Measurements from ENCODE around the gene HSPB7.
"Not testable (repeated sequence)": the region's sequence is repeated elsewhere in the genome, so short reads cannot be mapped to it uniquely, and the experiment has no call there.

Gene HSPB7

GRCh38 chr1:16006010-16006409 is 11.8 kb downstream of the HSPB7 start:
- no peak for DNase-seq

DNA sequence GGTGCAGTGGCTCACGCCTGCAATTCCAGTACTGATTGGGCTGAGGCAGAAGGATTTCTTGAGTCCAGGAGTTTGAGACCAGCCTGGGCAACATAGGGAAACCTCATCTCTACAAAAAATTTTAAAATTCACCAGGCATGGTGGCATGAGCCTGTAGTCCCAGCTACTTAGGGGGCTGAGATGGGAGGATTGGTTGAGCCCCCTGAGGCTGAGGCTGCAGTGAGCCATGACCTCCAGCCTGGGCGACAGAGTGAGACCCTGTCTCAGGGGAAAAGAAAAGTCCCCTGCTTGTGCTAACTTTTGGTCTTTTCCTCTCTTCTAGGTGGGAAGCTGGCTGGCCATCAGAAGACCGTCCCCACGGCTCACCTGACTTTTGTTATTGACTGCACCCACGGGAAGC is 12.2 kb downstream of the HSPB7 start:
- no peak for DNase-seq

GRCh38 chr1:16001274-16001673 is 16.6 kb downstream of the HSPB7 start:
- DNase-seq, result not testable (repeated sequence)

- DNase-seq, result no peak
Observed at GRCh38 chr1:15998929-15999328, 18.9 kb downstream of the HSPB7 start.

DNA sequence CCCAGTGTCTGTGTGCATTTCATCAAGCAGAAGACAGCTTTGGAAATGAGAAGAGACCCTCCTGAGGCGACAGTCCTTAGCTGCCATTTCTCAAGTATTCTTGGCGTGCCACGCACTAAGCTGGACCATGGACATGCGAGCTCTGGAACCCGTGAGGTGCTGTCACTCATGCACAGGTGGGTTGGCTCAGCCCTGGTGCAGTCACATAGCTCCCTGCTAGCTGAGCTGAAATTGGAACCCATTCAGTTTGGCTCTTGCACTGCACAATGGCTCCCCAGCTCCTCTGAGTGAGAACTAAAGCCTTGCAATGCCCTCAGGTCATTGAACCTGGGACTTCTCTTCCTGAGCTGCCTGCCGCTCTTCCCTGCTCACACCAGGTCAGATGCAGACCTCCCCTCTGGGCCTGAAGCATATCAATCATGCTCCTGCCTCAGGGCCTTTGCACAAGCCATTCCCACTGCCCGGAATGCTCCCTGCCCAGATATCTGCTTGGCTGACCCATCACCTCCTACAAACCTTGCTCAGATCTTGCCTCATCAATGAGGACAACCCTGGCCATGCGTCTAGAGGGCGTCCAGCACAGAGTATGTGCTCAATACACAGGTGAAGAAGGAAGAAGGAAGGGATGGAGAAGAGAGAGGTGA is 20.1 kb downstream of the HSPB7 start:
- no peak for DNase-seq

GRCh38 chr1:15997076-15997585 is 20.7 kb downstream of the HSPB7 start:
- DNase-seq, result no peak

- peak in 2 of 3 experiments; percentile 10 to 35 for DNase-seq
Observed at GRCh38 chr1:15994590-15995351, 23.1 kb downstream of the HSPB7 start.

DNA sequence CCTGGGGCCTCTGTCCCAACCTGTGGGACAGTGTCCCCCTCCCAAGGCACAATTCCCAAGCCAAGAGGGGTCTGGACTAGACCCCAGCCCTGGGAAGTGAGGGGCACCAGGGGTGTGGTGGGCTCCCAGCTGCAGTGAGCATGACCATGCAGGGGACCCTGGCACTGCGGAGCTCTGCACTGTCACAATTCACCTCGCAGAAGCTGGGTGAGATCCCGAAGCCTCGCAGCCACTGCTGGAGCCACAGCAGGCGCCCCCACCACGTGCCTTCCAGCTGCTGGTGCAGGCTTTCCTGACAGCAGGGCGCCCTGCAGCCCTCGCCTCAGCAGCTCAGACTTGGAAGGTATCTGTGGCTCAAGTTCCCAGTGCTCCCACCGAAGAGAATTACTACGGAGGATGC is 23.8 kb downstream of the HSPB7 start:
- no peak for DNase-seq

DNA sequence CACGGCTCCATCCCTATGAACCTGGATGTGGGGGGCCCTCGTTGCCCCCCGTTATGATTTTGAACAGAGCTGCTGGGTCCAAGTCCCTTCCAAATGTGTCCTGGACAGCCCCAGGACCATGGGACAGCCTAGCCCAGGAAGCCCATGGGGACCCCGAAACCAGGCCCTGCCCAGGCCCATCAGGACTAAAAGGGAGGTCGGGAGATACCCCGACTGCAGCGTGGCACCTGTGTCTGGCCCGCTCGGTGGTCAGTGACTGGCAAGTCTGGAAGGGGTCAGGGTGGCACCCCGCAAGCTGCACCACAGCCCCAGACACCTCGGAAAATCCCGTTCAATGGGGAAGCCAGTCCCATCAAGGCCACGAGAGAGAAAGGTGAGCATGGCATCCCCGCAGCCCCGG is 24.2 kb downstream of the HSPB7 start:
- no peak for DNase-seq

DNA sequence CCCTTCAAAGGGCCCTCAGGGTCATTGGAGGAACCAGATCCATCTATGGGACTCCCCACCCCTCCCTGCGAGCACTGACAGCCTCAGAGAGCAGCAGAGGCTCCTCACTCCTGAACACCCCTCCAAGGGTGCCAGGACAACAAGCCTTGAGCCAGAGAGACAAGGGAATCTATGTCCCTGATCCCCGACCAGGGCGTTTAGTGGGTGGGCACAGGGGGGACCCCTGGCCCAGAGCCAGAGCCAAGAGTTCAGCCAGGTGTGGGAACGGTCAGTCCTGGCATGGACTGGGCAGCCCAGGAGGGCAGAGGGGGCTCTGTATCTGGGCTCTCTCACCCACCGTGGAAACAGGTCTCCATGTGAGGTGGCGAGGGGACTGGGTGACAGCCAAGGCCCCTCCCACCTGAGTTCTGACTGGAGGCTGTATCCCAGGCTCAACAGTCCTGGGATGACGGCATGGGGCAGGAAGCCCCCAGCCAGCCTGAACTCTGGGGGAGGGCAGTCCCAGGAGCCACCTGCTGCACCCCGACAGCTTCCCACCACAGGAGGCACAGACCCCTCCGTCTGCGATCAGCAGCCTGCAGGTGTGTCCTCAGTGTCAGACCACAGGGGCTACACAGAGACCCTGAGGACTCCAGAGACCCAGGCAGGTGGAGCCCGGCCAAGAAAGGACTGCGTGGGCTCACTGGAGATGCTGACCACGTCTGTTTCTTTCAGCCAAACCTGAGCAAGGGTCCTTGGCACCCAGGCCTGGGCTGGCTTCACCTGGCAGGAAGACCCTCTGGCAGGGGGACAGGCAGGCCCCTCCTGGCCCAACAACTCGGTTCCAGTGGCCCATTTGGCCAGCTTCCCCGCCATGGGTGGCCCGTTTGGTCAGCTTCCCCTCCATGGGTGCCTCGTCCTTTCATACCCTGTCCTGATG is 25.0 kb downstream of the HSPB7 start:
- no peak for DNase-seq

- DNase-seq, result no peak
Observed at GRCh38 chr1:15992187-15992553, 25.7 kb downstream of the HSPB7 start.

- no peak for DNase-seq
Observed at GRCh38 chr1:15991427-15992186, 26.2 kb downstream of the HSPB7 start.

- no peak for DNase-seq
Observed at GRCh38 chr1:15989776-15990175, 28.1 kb downstream of the HSPB7 start.

- no peak for DNase-seq
Observed at GRCh38 chr1:15988856-15989736, 28.7 kb downstream of the HSPB7 start.

- no peak for DNase-seq
Observed at GRCh38 chr1:15985611-15986297, 32.1 kb downstream of the HSPB7 start.

- DNase-seq, result no peak
Observed at GRCh38 chr1:15983275-15983674, 34.6 kb downstream of the HSPB7 start.

- DNase-seq, result no peak
Observed at GRCh38 chr1:15981679-15982078, 36.2 kb downstream of the HSPB7 start.

DNA sequence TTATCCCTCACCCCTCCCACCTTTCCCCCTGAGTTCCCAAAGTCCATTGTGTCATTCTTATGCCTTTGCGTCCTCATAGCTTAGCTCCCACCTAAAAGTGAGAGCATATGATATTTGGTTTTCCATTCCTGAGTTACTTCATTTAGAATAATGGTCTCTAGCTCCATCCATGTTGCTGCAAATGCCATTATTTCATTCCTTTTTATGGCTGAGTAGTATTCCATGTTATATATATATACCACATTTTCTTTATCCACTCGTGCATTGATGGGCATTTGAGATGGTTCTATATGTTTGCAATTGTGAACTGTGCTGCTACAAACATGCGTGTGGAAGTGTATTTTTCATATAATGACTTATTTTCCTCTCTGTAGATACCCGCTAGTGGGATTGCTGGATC is 39.9 kb downstream of the HSPB7 start:
- not testable (repeated sequence) for DNase-seq

DNA sequence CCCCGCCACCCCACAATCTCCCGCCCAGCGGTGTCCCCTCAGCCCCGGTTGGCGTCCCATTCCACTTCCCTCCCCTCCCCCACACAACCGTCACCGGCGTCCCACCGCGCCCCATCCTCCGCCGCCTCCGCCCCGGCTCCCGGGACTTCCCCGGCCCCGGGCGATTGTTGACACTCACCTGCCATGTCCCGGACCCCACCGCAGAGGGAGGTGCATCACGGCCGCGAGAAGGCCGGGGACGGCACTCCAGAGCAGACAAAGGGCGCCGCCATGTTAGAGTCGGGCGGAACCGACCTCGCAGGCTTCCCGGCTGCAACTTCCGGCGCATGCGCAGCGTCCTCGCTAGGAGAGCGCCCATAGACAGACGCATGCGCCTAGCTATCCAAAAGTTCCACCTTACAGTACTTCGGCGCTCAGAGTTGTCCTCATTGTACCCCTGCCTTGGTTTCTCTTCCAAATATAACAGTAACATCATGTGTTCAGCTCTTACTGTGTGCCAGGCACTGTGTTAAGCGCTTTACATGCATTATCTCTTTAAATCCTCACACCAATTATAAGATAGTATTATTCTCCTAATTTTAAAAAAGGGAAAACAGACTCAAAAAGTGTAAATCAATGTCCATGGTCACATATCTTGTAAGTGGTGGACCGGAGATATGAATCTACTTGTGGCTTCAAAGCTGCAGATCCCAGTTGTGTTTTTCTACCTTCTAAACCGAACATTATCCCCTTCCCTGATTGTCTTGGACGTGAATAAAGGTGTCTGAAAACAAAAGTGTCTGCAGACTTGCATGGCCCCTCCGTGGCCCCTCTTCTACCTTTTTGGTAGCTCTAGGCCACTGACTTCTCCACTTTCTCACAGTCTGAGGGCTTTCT is 41.8 kb downstream of the HSPB7 start, which contains the start of gene ZBTB17:
TSS of gene ZBTB17 (minus strand) at position 297 of the 876 bp plus-strand sequence. CDS start 27,606 bp downstream, outside the sequence.
- DNase-seq, result peak; percentile 88 to 95 (median 94)

DNA sequence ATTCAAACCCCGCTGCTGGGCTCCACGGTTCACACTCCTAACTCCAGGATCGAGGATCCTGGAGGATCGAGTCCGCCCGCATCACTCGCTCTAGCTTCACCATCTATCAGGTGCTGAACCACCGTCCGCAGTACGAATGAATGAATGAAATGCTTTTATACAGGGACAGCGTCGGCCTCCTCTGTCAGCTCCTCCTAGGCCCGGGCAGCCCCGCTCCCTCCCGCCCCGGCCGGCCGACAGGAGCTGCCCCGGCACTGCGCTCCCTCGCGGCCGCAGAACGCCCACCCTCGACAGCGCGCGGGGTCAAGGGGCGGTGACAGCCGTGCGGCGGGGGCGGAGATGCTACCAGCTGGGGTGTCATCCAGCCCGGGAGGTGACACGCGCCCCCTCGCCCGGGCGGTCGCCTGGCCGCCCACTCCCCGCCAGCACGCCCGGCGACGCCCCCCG is 42.5 kb downstream of the HSPB7 start:
- DNase-seq, result peak; percentile 29 to 73 (median 71)

All from NCI-H1417 (cell line).